Measurements from ENCODE around the gene PFN2.
"Not testable (repeated sequence)": the region's sequence is repeated elsewhere in the genome, so short reads cannot be mapped to it uniquely, and the experiment has no call there.

Gene PFN2

GRCh38 chr3:149970716-149971402 is at the start of gene PFN2:
Gene PFN2, minus strand, starts transcription at chr3:149970895. Its CDS starts 39 bp downstream, at chr3:149970856.
- DNase-seq (ENCODE audit: low read depth): peak; percentile 53

GRCh38 chr3:150015901-150016300 is 45.2 kb upstream of the PFN2 start:
- DNase-seq (ENCODE audit: low read depth): no peak

GRCh38 chr3:150014782-150015181 is 44.1 kb upstream of the PFN2 start:
- DNase-seq (ENCODE audit: low read depth): no peak

GRCh38 chr3:150013801-150014200 is 43.1 kb upstream of the PFN2 start:
- DNase-seq (ENCODE audit: low read depth): no peak

- DNase-seq (ENCODE audit: low read depth): no peak
Observed at GRCh38 chr3:150006794-150007193, 36.1 kb upstream of the PFN2 start.

- peak; percentile 16 for DNase-seq (ENCODE audit: low read depth)
Observed at GRCh38 chr3:150005243-150006112, 34.8 kb upstream of the PFN2 start.

- DNase-seq (ENCODE audit: low read depth): no peak
Observed at GRCh38 chr3:150000641-150001040, 29.9 kb upstream of the PFN2 start.

- DNase-seq (ENCODE audit: low read depth): no peak
Observed at GRCh38 chr3:149999421-149999820, 28.7 kb upstream of the PFN2 start.

GRCh38 chr3:149998946-149999345 is 28.3 kb upstream of the PFN2 start:
- no peak for DNase-seq (ENCODE audit: low read depth)

GRCh38 chr3:149992416-149993058 is 21.8 kb upstream of the PFN2 start:
- DNase-seq (ENCODE audit: low read depth): no peak

- no peak for DNase-seq (ENCODE audit: low read depth)
Observed at GRCh38 chr3:149990423-149990948, 19.8 kb upstream of the PFN2 start.

- no peak for DNase-seq (ENCODE audit: low read depth)
Observed at GRCh38 chr3:149989307-149989706, 18.6 kb upstream of the PFN2 start.

GRCh38 chr3:149983628-149984027 is 12.9 kb upstream of the PFN2 start:
- DNase-seq (ENCODE audit: low read depth): no peak

GRCh38 chr3:149983053-149983452 is 12.4 kb upstream of the PFN2 start:
- DNase-seq (ENCODE audit: low read depth): not testable (repeated sequence)

GRCh38 chr3:149981979-149982378 is 11.3 kb upstream of the PFN2 start:
- not testable (repeated sequence) for DNase-seq (ENCODE audit: low read depth)

GRCh38 chr3:149977386-149977785 is 6.7 kb upstream of the PFN2 start:
- no peak for DNase-seq (ENCODE audit: low read depth)

- DNase-seq (ENCODE audit: low read depth): no peak
Observed at GRCh38 chr3:149975919-149976318, 5.2 kb upstream of the PFN2 start.

- DNase-seq (ENCODE audit: low read depth): peak; percentile 41
Observed at GRCh38 chr3:149971403-149972075, 844 bp upstream of the PFN2 start.

- DNase-seq (ENCODE audit: low read depth): peak; percentile 61
Observed at GRCh38 chr3:149969940-149970715, 567 bp downstream of the PFN2 start.

- peak; percentile 55 for DNase-seq (ENCODE audit: low read depth)
Observed at GRCh38 chr3:149969110-149969939, 1.4 kb downstream of the PFN2 start.

Measured in GM04504 (cell line).